Measurements from ENCODE around the gene DUSP1.

Gene DUSP1

DNA sequence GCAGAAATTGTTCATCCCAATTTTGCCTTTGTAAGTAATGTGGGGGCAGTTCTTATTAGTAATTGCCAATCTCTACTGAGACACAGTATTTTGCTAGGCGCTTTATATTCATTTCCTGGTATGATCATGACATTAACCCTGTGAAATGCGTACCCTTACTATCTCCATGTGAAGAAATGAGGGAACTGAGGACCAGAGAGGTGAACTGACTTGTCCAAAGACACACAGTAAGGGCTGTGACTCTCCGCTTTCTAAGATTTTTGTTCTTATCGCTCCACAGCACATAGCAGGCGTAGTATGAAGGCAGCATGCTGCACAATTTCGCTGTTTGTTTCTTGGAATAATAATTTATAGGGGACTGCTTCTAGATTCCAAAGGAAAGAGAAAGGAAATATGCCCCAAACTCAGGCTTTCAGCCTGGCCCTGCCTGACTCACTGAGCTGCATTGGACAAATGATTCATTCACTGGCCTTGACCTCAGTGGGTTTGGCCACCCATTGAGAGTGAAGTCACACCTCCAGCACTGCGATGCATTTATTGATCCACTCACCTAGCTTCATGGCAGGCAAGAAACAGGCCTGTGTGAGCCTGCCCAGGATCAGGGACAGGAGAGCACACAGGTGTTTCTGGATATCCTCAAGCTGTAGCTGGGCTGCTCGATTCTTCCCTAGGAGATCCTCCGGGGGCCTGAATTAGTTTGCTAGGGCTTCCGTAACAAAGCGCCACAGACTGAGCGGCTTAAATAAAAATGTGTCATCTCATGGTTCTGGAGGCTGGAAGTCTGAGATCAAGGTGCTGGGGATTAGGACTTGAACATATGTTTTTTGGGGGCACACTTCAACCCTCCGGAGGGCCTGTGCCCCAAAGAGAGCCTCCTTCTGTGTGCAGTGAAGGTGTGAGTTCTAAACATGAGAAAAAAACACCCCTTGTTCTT, 7.2 kb upstream of the DUSP1 start:
- DNase-seq, result no peak

DNA sequence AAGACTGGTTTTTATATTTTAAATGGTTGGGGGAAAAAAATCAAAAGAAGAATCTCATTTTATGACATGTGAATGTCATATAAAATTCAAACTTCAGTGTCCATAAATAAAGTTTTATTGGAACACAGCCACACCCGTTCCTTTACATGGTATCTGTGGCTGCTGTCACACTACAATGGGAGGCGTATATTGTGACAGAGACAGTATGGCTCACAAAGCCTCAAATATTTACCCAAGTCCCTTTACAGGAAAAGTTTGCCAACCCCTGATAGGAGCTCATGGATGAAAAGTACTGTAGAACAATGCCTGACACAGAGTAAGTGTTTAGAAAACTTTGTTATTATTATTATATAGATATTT, 5.2 kb upstream of the DUSP1 start:
- DNase-seq, result no peak

GRCh38 chr5:172775326-172776234, 4.6 kb upstream of the DUSP1 start:
- no peak for DNase-seq

DNA sequence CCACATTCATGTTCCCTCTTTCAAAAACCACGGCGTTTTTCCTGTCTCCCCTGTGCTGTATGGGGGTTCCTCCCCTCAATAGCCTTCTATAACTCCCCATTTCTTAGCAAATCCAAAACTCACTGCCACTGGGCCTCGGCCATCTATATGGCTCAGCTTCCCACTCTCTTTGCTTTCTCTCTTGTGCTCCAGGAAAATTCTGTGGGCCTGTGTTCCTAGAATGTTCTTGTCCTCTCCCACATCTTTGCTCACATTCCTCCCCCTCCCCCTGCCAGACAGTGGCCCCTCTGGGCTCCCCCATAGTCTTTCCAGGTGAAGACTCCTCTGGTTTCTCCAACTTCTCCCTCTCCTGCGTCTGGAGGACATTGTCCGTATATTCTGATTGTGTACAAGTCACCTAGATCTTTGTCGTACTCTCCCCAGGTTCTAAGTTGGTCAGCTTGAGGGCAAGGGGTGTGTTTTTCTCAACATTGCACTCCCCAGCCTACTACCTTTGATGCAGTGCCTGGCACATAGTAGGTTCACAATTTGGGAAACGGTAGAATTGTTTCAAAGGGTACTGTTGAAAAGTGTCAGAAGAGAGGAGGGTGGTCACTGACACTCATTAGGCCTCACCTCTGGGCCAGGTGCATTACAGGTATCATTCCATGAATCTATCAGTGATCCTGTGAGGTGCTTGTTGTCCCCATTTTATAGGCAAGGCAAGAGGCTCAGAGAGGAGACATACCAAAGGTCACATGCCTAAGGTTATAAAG, 3.7 kb upstream of the DUSP1 start:
- no peak for DNase-seq

DNA sequence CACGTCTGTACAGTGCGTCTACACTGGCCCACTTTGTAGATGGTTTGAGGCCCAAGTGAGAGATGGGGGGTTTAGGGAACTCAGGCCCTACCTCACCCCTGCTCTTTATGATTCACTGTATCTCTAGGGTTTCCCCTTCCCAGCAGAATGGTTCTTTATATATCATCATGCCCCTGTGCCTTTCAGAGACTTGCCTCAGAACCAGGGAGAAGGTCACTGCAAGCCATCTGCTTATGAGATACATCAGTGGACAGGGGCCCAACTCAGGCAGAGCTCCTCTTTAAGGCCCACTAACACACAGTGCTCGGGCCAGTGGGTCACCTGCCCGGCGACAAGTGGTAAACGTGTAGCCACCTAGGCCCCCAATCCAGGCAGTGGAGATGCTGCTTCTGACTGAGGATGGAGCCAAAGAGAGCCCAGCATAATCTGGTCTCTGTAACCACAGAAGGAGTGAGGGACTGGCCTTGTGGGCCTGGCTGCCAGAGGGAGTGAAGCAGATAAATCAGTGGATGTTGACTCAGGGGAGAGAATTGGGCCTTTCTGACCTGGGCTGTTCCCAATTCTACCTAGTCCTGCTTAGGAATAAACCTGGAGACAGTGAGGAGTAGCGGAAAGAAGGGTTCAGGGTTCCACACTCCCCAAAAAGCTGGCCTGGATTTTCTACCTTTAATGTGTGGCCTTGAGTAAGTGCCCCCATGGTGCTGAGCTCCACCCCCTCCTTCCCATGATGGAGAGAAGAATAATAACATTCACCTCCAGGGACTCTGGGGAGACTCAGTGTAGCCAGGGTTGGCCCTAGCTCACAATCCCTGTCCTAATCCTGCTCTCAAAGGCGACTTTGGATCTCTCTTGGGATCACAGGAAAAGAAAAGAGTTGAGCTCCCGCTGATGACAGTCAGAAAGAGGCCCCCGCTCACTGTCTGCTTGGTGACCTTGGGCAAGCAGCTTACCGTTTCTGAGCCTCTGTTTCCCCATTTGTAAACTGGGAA, 2.8 kb upstream of the DUSP1 start:
- no peak for DNase-seq

- DNase-seq, result peak; percentile 87
Measured at GRCh38 chr5:172772112-172772906, 1.3 kb upstream of the DUSP1 start.

DNA sequence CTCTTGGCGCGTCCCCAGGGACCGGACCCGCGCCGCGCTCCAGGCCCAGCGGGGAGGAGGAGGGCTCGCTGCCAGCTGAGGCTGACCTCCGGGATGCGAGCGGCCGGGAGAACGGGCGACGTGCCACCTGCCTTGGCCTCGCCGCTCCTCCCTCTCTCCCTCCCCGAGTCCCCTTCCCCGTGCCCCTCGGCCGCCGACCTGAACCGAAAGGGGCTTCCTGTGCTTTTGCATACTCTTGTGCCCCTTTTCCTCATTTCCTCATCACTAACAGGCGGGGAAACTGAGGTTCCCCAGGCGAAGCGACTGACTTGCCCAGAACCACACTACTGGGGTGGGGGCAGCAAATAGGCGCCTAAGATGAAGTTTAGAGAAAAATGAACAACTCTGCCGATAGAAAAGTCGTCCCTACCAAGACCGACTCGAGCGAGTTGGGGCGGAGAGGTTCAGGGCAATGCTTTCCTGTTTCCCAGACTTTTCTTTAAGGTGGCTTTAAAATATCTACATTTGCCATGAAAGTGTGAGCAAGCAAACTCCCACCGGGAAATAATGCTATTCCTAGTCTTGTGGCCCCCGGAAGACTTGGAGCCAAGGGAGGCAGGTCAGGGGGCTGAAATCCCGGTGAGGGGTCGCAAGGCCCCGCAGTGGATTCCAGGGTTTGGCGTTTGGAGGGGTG, 580 bp upstream of the DUSP1 start:
- no peak for DNase-seq

GRCh38 chr5:172770374-172770674, 671 bp downstream of the DUSP1 start:
- DNase-seq, result no peak

DNA sequence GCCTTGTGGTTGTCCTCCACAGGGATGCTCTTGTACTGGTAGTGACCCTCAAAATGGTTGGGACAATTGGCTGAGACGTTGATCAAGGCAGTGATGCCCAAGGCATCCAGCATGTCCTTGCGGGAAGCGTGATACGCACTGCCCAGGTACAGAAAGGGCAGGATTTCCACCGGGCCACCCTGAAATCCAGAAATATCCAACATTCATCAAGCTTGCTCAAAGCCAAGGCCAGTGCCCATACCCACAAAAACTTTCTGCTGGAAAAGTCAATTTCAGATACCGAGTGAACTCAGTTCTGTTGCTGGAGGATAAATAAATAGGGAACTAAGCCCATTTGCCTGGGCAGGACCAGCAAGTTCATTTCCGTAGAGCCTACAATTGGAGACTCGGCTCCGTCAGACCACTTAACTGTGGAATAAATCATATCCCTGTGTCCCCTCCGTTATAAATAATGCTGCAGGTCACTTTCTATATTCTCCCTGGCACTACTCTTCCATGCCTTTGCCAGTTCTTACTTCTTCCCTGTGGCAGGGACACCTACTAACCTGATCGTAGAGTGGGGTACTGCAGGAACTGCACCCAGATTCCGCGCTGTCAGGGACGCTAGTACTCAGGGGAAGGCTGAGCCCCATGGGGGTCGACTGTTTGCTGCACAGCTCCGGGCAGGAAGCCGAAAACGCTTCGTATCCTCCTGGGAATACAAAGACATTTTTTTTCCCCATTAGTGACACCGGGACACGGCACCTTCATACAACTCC, 1.2 kb downstream of the DUSP1 start:
- DNase-seq, result no peak

DNA sequence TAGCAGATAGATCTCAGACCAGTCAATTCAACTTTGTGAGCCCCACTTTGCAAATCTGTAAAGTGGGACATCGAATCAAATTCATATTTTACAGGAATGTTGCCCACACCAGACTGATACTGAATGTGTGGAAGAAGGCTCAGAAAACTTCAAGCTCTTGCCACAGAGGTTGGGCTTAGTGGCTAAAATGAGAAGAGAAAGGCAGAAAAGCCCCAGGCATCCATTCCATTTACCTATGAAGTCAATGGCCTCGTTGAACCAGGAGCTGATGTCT, 1.7 kb downstream of the DUSP1 start:
- DNase-seq, result no peak

DNA sequence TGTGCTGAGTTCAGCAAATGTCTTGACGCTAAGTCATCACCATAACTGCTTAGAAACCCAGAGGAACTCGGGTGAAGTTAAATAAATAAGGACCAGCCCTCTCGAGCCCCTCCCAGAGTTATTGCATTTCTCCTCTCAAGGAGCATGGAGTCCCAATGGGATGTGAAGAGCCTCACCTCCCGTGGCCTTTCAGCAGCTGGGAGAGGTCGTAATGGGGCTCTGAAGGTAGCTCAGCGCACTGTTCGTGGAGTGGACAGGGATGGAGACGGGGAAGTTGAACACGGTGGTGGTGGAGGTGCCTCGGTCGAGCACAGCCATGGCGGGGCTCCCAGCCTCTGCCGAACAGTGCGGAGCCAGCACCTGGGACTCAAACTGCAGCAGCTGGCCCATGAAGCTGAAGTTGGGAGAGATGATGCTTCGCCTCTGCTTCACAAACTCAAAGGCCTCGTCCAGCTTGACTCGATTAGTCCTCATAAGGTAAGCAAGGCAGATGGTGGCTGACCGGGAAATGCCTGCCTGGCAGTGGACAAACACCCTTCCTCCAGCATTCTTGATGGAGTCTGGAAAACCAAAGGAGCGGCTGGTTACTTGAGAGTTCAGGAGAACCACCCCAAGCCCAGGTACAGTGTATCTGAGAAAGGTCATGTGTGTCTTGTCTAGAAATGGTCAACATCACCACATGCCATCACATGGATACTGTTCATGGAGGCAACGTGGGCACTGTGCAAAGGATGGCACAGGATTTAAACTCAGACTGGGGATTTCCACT, 2.2 kb downstream of the DUSP1 start:
- DNase-seq, result no peak

- DNase-seq, result no peak
Measured at GRCh38 chr5:172768098-172768572, 2.9 kb downstream of the DUSP1 start.

- no peak for DNase-seq
Measured at GRCh38 chr5:172766287-172767108, 4.5 kb downstream of the DUSP1 start.

DNA sequence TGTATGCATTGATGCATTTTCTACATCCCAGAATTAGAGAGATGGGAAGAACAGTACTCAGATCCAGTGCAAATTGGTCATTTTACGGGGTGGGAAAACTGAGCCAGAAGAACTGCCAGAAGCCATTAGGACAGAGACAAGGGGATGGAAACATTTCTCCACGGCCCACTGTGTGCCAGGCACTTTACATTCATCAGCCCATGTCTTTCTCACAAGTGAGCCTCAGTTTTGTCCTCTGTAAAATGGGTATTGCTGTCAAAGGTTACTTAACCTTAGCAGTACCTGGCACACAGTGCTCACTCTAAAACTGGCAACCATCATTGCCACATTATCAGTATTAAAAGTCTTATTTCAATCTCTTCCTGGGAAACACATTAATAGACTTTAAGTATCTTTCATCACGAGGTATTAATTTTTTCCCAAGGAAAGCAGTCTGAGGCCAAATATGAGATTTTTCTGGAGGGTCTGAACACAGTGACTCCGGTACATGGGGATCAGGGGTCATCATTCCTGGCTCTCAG, 5.2 kb downstream of the DUSP1 start:
- no peak for DNase-seq

DNA sequence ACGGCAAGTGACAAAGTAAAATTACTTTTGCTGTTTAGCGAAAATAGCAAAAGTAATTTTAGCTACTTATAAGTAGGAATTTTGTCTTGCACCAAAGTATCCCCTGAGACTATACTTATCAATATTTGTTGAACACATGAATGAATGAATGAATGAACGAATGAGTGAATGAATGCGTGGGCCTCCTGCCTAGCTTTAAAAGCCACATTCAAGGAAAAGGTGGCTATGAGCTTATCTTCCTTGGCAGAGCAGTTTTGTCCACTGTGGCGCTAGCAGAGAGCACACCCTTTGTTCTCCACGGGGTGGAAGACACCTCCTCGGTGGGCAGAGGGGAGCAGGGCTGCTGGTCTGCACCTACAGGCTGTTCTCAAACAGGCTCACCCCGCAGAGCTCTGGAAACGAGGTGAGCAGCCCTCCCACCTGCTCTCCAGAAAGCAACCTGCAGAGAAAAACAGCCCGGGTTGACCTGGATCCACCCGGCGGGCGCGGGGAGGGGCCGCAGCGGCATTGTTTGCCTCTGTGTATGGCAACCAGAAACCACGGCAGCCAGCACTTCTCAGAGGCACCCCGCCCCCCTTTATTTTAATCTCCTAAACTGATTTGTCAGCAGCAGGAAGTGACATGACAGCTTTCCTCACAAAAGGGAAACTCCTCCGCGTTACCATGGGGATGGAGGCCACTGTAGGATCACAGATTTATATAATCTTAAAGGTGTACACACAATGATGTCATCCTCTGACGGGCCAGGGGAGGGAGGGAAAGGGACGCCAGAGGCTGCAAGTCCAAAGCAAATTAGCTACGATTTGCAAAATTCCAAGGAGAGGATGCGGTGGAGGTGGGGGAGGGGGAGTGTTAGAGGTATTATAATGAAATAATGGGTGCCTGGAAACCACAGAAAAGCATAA, 5.9 kb downstream of the DUSP1 start:
- DNase-seq, result peak; percentile 98

GRCh38 chr5:172763120-172763464, 7.9 kb downstream of the DUSP1 start:
- no peak for DNase-seq

Data from 8988T (cell line).